Measurements from ENCODE around the gene MOB3C.

Gene MOB3C

GRCh38 chr1:46587069-46587468, 29.5 kb downstream of the MOB3C start:
- Mint-ChIP-seq H3K27ac (no peak overlapping the region), H3K36me3 (ENCODE audit: low read depth) (peaks cover 22% of the 10 kb centered on the region), H3K4me1 (peaks cover 8% of the 10 kb centered on the region), H3K27me3 (ENCODE audit: low read depth, poor library complexity) (peaks cover 5% of the 10 kb centered on the region), H3K4me3 (no peak overlapping the region), H3K9me3 (no peaks in the 10 kb centered on the region)
- DNase-seq = no peak
- TF ChIP-seq CTCF (IDR thresholded peaks at IDR 0.05) = no peak

- no peak overlapping the region for H3K4me3 Mint-ChIP-seq
- peaks cover 8% of the 10 kb centered on the region for H3K4me1 Mint-ChIP-seq
- H3K27ac Mint-ChIP-seq = no peak overlapping the region
- DNase-seq = no peak
- TF ChIP-seq CTCF (IDR thresholded peaks at IDR 0.05) = no peak
- peaks cover 21% of the 10 kb centered on the region for H3K36me3 Mint-ChIP-seq (ENCODE audit: low read depth)
- H3K27me3 Mint-ChIP-seq (ENCODE audit: low read depth, poor library complexity) = peaks cover 5% of the 10 kb centered on the region
- no peaks in the 10 kb centered on the region for H3K9me3 Mint-ChIP-seq
Observed at GRCh38 chr1:46585312-46585938, 31.2 kb downstream of the MOB3C start.

GRCh38 chr1:46583494-46583893, 33.1 kb downstream of the MOB3C start:
- H3K27me3 Mint-ChIP-seq (ENCODE audit: low read depth, poor library complexity) = peaks cover 5% of the 10 kb centered on the region
- H3K4me3 Mint-ChIP-seq = no peak overlapping the region
- H3K4me1 Mint-ChIP-seq = peaks cover 8% of the 10 kb centered on the region
- no peaks in the 10 kb centered on the region for H3K9me3 Mint-ChIP-seq
- DNase-seq = no peak
- no peak overlapping the region for H3K27ac Mint-ChIP-seq
- TF ChIP-seq CTCF (IDR thresholded peaks at IDR 0.05) = no peak
- H3K36me3 Mint-ChIP-seq (ENCODE audit: low read depth) = peaks cover 8% of the 10 kb centered on the region

GRCh38 chr1:46582972-46583371, 33.6 kb downstream of the MOB3C start:
- DNase-seq = no peak
- Mint-ChIP-seq H3K4me3 (no peak overlapping the region), H3K4me1 (peaks cover 8% of the 10 kb centered on the region), H3K27ac (no peak overlapping the region), H3K36me3 (ENCODE audit: low read depth) (peaks cover 8% of the 10 kb centered on the region), H3K9me3 (no peaks in the 10 kb centered on the region), H3K27me3 (ENCODE audit: low read depth, poor library complexity) (peaks cover 7% of the 10 kb centered on the region)
- no peak for TF ChIP-seq CTCF (IDR thresholded peaks at IDR 0.05)

- peaks cover 8% of the 10 kb centered on the region for H3K36me3 Mint-ChIP-seq (ENCODE audit: low read depth)
- no peak for TF ChIP-seq CTCF (IDR thresholded peaks at IDR 0.05)
- no peaks in the 10 kb centered on the region for H3K9me3 Mint-ChIP-seq
- no peak for DNase-seq
- H3K4me3 Mint-ChIP-seq = no peak overlapping the region
- peaks cover 8% of the 10 kb centered on the region for H3K4me1 Mint-ChIP-seq
- no peak overlapping the region for H3K27ac Mint-ChIP-seq
- peaks cover 11% of the 10 kb centered on the region for H3K27me3 Mint-ChIP-seq (ENCODE audit: low read depth, poor library complexity)
Observed at GRCh38 chr1:46581681-46582455, 34.7 kb downstream of the MOB3C start.
